ENCODE data around the gene SRA1.

SRA1 gene

DNA sequence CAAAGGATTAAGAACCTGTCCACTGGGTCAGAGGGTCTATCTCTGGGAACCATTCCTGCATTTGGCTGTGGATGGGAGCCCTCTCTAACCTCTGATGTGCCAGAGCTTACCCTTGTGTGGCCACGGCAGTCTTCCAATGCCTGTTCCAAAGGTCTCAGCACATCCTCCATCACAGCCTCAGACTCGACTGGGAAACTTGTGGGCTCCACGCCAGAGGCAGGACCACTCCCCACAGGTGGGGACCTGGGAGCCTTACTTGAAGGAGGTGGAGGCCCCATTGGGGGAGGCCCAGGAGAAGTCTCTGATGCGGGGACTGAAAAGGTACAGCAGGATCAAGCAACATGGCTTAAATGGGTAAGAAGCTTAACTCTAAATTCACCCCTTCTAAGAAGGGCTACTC lies 5.4 kb downstream of the SRA1 start:
- Histone ChIP-seq H2AFZ (ENCODE audit: low read depth, low read length) (no peak overlapping the region), H3K4me3 (ENCODE audit: low read length) (no peak overlapping the region), H3K4me1 (ENCODE audit: low read length) (peaks cover 38% of the 10 kb centered on the region), H3K4me2 (ENCODE audit: low read length) (no peak overlapping the region), H3K79me2 (ENCODE audit: low read length) (peaks cover 51% of the 10 kb centered on the region), H3K9ac (ENCODE audit: low read length) (no peak overlapping the region), H3K27ac (ENCODE audit: low read length) (no peak overlapping the region), H4K20me1 (ENCODE audit: insufficient read depth, low read length) (peaks cover 7% of the 10 kb centered on the region), H3K27me3 (ENCODE audit: low read depth, low read length) (no peaks in the 10 kb centered on the region), H3K9me3 (ENCODE audit: insufficient read depth, low read length) (no peaks in the 10 kb centered on the region), H3K36me3 (replicated peaks; ENCODE audit: low read depth, low read length) (peaks cover 39% of the 10 kb centered on the region)
- TF ChIP-seq CTCF (IDR thresholded peaks at IDR 0.05; ENCODE audit: low read depth, low read length), result no peak
- TF ChIP-seq EZH2phosphoT487 (IDR thresholded peaks at IDR 0.05; ENCODE audit: low read depth), result no peak

DNA sequence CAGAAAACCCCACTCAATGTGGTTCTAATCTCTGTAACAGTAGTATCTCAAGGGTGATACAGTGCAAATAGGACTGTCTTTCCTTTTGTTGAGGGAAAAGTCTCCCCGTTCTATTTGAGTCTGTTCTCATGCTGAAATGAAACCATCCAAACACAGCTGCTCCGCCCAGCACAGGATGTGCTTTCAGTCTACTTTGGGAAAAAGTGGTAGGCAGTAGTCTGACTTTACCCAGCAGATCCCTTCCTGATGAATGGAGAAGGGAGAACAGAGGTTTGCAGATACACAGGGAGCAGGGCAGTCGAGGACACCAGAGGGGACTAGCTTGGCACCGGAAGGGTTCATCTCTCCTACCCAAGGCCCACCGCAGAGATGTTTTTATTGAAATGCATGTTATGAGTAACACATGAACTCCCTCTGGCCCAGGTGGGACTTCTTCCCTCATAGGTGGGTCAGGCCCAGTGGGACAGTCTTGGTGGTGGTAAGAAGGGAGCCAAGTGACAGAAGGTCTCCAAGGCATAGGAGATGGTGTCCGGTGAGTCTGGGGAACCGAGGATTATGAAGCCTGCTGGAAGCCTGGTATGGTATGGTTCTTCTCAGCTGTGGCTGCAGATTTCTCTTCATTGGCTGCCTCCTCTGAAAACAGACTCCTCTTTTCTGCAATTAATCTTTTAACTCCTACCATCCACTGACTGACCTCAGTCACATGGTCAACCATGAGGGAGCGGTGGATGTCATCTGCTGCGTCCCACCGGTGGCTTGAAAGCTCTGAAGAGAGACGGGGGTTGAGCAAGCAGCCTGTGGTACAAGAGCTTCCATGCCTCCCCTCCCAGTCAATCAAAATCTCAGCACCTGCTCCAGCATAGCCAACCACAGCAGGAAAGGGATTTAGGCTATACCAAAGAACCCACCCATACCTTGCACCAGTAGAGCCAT lies 6.9 kb downstream of the SRA1 start:
- H4K20me1 ChIP-seq (ENCODE audit: insufficient read depth, low read length), result peaks cover 7% of the 10 kb centered on the region
- peaks cover 37% of the 10 kb centered on the region for H3K79me2 ChIP-seq (ENCODE audit: low read length)
- H3K27me3 ChIP-seq (ENCODE audit: low read depth, low read length), result no peaks in the 10 kb centered on the region
- TF ChIP-seq CTCF (IDR thresholded peaks at IDR 0.05; ENCODE audit: low read depth, low read length) (no peak), EZH2phosphoT487 (IDR thresholded peaks at IDR 0.05; ENCODE audit: low read depth) (no peak)
- peaks cover 33% of the 10 kb centered on the region for H3K36me3 ChIP-seq (replicated peaks; ENCODE audit: low read depth, low read length)
- H3K4me1 ChIP-seq (ENCODE audit: low read length), result peaks cover 28% of the 10 kb centered on the region
- H3K4me3 ChIP-seq (ENCODE audit: low read length), result no peak overlapping the region
- no peak overlapping the region for H2AFZ ChIP-seq (ENCODE audit: low read depth, low read length)
- no peaks in the 10 kb centered on the region for H3K9me3 ChIP-seq (ENCODE audit: insufficient read depth, low read length)
- no peak overlapping the region for H3K9ac ChIP-seq (ENCODE audit: low read length)
- no peak overlapping the region for H3K4me2 ChIP-seq (ENCODE audit: low read length)
- H3K27ac ChIP-seq (ENCODE audit: low read length), result no peak overlapping the region

DNA sequence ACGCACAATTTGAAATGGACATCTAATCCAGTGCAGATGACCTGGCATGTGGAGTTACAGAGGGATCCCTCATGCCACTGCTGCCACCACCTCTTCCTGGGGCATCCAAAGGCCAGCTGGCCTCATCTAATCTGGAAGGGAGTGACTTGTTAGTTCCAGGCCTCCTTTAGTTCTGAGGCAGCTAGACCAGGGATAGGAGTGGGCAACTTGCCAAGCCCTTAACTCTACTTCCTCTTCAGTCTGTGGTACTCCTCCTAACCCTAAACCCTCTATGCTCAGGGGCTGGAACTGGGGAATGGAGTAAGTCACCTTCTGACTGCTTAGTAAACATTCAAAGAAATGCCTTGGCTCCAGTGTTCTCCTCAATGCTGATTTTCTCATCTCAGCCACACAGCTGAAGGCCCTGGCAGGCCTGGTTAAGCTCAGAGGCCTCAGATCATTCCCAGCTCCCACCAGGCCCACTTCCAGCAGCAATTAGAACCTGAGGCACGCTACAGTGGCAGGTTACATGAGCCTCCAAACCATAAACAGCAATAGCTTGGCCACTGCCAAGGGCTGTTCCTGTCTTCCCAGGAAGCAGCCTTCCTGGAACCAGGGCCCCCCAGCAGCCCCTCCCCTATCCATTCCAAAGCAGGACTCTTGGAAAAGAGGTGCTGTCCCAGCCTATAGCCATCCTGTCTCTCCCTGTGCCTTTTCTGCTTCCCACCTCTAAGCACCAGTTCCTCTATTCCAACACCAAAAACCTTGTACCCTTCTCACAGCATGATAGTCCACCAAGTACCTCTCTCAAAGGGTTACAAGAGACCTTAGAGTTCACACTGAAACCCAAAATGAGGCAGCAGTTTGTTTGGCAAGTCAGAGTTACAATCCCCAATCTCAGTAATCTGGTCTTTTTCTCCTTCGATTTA lies 7.8 kb downstream of the SRA1 start:
- Histone ChIP-seq H3K27ac (ENCODE audit: low read length) (no peak overlapping the region), H3K4me3 (ENCODE audit: low read length) (no peak overlapping the region), H4K20me1 (ENCODE audit: insufficient read depth, low read length) (peaks cover 6% of the 10 kb centered on the region), H3K9me3 (ENCODE audit: insufficient read depth, low read length) (no peaks in the 10 kb centered on the region), H3K27me3 (ENCODE audit: low read depth, low read length) (no peaks in the 10 kb centered on the region), H3K79me2 (ENCODE audit: low read length) (peaks cover 27% of the 10 kb centered on the region), H3K4me1 (ENCODE audit: low read length) (peaks cover 19% of the 10 kb centered on the region), H2AFZ (ENCODE audit: low read depth, low read length) (no peak overlapping the region), H3K4me2 (ENCODE audit: low read length) (no peak overlapping the region), H3K9ac (ENCODE audit: low read length) (no peak overlapping the region), H3K36me3 (replicated peaks; ENCODE audit: low read depth, low read length) (peaks cover 33% of the 10 kb centered on the region)
- TF ChIP-seq CTCF (IDR thresholded peaks at IDR 0.05; ENCODE audit: low read depth, low read length) (no peak), EZH2phosphoT487 (IDR thresholded peaks at IDR 0.05; ENCODE audit: low read depth) (no peak)

GRCh38 chr5:140548791-140549190 lies 8.5 kb downstream of the SRA1 start:
- no peak overlapping the region for H3K4me3 ChIP-seq (ENCODE audit: low read length)
- H4K20me1 ChIP-seq (ENCODE audit: insufficient read depth, low read length), result no peaks in the 10 kb centered on the region; the same call in 1 of the 2 replicates
- TF ChIP-seq CTCF (IDR thresholded peaks at IDR 0.05; ENCODE audit: low read depth, low read length) (no peak), EZH2phosphoT487 (IDR thresholded peaks at IDR 0.05; ENCODE audit: low read depth) (no peak)
- H3K27me3 ChIP-seq (ENCODE audit: low read depth, low read length), result no peaks in the 10 kb centered on the region
- H3K4me2 ChIP-seq (ENCODE audit: low read length), result no peak overlapping the region
- peaks cover 31% of the 10 kb centered on the region for H3K36me3 ChIP-seq (replicated peaks; ENCODE audit: low read depth, low read length)
- H3K9ac ChIP-seq (ENCODE audit: low read length), result no peak overlapping the region
- no peak overlapping the region for H2AFZ ChIP-seq (ENCODE audit: low read depth, low read length)
- no peaks in the 10 kb centered on the region for H3K9me3 ChIP-seq (ENCODE audit: insufficient read depth, low read length)
- H3K79me2 ChIP-seq (ENCODE audit: low read length), result peaks cover 20% of the 10 kb centered on the region
- H3K27ac ChIP-seq (ENCODE audit: low read length), result no peak overlapping the region
- peaks cover 12% of the 10 kb centered on the region for H3K4me1 ChIP-seq (ENCODE audit: low read length)

Data from OCI-LY3 (cell line).